ENCODE results near the gene ITGB7.

ITGB7 gene

DNA sequence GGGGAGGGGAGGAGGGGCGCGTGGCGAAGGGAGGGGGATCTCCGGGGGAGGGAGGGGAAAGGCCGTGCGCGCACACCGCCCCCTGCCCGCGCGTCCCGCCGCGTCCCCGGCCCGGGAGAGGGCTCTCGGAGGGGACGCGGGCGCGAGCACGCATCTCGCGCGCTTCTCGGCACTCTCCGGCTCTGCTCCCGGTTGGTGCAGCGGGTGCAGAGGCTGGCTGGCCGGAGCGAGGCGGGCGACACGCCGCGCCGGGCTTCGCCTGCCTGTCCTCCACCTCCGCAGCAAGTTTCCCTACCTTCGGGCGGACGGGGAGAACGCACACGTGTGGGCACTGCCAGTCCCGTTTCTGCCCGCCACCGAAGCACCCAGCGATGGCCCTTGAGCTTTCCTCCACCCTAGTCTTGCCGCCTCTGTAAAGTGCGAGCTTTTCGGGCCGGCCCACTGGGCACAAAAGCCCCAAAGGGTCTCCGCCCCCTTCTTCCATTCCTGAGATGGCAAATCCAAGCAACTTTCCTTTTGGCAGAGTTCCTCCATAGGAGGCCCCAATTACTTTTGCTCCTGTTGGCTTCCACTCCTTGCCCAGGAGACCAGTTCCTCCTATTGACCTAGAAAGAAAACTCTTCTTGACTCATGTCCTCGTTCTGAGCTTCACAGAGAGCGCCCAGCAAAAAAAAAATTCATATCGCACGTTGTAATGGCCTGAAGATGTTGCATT is 26.0 kb downstream of the ITGB7 start:
- Histone ChIP-seq H3K9me3 (replicated peaks in 1 of 2; ENCODE audit: control insufficient read depth in 2 of 2, insufficient read depth in 1 of 2, low read depth in 1 of 2, low read length in 2 of 2) (peaks cover 2 to 5% of the 10 kb centered on the region in 2 donors), H2BK120ac (ENCODE audit: low read depth, low read length) (peak overlapping the region; percentile 72), H3K9ac (ENCODE audit: low read depth, low read length, poor library complexity) (peak overlapping the region; percentile 99), H3K4me3 (ENCODE audit: low read length in 2 of 2) (peak overlapping the region; percentile 72 to 96), H2BK5ac (ENCODE audit: low read length) (peak overlapping the region; percentile 93), H3K36me3 (replicated peaks in 1 of 2; ENCODE audit: control insufficient read depth in 2 of 2, insufficient read depth in 2 of 2, low read length in 2 of 2) (peaks cover 23 to 45% of the 10 kb centered on the region in 2 donors), H3K4me2 (ENCODE audit: insufficient read depth, low read length, poor library complexity, severe bottlenecking) (peak overlapping the region; percentile 70), H4K8ac (ENCODE audit: low read depth, low read length) (no peak overlapping the region), H3K4ac (ENCODE audit: low read length) (peak overlapping the region; percentile 93), H3K23ac (ENCODE audit: low read depth, low read length, poor library complexity) (peak overlapping the region; percentile 98), H2BK15ac (ENCODE audit: low read length) (peak overlapping the region; percentile 90), H3K79me1 (ENCODE audit: low read depth, low read length) (peaks cover 4% of the 10 kb centered on the region), H2BK12ac (ENCODE audit: low read length) (no peak overlapping the region), H3K27me3 (ENCODE audit: control insufficient read depth in 3 of 3, insufficient read depth in 3 of 3, low read depth in 1 of 3, low read length in 3 of 3) (no peaks in the 10 kb centered on the region), H3K27ac (replicated peaks; ENCODE audit: low read length) (peak overlapping the region; percentile 100), H3K4me1 (ENCODE audit: control insufficient read depth in 2 of 2, insufficient read depth in 1 of 2, low read depth in 1 of 2, low read length in 2 of 2) (peaks cover 13 to 20% of the 10 kb centered on the region in 2 donors), H3K18ac (ENCODE audit: low read length) (peak overlapping the region; percentile 100), H4K91ac (ENCODE audit: low read depth, low read length, poor library complexity) (peak overlapping the region; percentile 34), H3K14ac (ENCODE audit: low read length) (peak overlapping the region; percentile 100), H2AFZ (ENCODE audit: low read length) (peak overlapping the region; percentile 95), H2AK5ac (ENCODE audit: low read depth, low read length) (peak overlapping the region; percentile 86)
- DNase-seq (ENCODE audit: low spot score): peak; percentile 81
- WGBS, 2 donors (ENCODE audit: extremely low coverage in 2 of 2, insufficient read length in 2 of 2, insufficient replicate concordance in 1 of 2): no CpG with 5 or more reads among the region's 57 CpGs

DNA sequence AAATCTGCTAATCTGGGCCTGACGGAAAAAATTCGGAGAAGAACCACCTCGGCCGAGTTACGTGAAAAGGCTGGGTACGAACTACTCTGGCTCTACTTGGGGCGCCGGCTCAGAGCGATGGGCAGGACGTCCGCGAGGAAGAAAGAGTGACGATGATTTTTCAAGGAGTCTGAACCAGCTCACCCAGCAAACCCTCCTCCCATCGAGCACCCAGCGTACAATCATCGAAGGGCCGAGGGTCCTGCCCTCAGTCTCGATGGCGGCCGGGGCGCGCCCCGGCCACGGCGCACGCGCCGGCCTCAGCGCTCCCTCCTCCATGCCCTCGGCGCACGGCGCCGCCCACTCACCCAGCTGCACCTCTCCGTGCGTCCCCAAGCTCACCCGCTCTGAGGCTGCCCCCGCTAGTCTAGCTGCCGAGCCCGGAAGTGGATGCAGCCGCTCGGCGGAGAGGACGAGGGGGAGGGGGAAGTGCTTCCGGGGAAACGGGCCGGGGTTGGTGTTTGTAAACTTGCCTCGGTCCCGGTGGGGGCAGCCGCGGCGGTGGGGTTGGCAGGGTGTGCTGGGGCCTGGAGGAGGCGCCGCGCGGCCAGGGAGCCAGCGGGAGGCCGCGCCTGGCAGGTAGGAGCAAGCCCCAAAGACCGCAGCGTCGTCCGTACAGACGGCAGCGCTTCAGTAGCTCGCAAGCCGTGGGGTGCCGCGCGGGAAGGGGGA is 26.7 kb downstream of the ITGB7 start, which contains the start of the genes CSAD and ZNF740:
Gene CSAD (minus strand): TSS at position 706 of the 711 bp plus-strand sequence. CDS start 7,455 bp downstream, outside the sequence.
Gene ZNF740 (plus strand): TSS at position 503 of the 711 bp plus-strand sequence. CDS start 1,262 bp downstream, outside the sequence.
- peak; percentile 97 for DNase-seq (ENCODE audit: low spot score)
- H3K23ac ChIP-seq (ENCODE audit: low read depth, low read length, poor library complexity): peak within 1 kb of the TSS; percentile 98
- WGBS, 2 donors (ENCODE audit: extremely low coverage in 2 of 2, insufficient read length in 2 of 2, insufficient replicate concordance in 1 of 2): no CpG with 5 or more reads among the region's 70 CpGs

DNA sequence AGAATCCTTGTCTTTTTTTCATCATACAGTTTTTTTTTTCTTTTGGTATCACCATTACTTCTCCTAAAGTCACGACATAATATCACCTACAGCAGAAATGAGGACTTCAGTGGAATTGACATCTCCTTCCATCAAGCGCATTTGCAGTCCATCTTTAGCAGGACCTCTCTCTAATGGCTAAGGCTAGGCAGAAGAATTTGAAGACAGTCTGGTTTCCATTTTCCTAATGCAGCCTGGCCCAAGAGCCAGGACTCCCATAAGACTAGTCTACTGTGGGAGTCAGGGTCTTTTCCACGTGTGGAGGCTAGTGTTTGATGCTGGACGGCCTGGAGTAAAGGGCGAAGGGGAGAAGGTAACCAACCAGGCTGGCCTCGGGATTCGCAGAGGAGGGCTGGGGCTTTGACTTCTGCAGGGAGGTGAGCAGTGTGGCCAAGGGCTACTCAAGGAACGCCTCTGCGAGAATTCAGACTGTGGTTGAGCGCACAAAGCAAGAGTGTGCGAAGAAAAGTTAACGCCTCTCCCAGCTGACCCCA is 27.3 kb downstream of the ITGB7 start:
- no peaks in the 10 kb centered on the region for H3K27me3 ChIP-seq (ENCODE audit: control insufficient read depth in 3 of 3, insufficient read depth in 3 of 3, low read depth in 1 of 3, low read length in 3 of 3)
- peaks cover 14 to 31% of the 10 kb centered on the region in 2 donors for H3K36me3 ChIP-seq (replicated peaks in 1 of 2; ENCODE audit: control insufficient read depth in 2 of 2, insufficient read depth in 2 of 2, low read length in 2 of 2)
- no CpG with 5 or more reads among the region's 12 CpGs for WGBS, 2 donors (ENCODE audit: extremely low coverage in 2 of 2, insufficient read length in 2 of 2, insufficient replicate concordance in 1 of 2)
- peak overlapping the region; percentile 95 for H3K27ac ChIP-seq (replicated peaks; ENCODE audit: low read length)
- peak overlapping the region; percentile 95 for H2AFZ ChIP-seq (ENCODE audit: low read length)
- H2BK12ac ChIP-seq (ENCODE audit: low read length): no peak overlapping the region
- peak overlapping the region; percentile 69 for H2BK120ac ChIP-seq (ENCODE audit: low read depth, low read length)
- peaks cover 4% of the 10 kb centered on the region for H3K79me1 ChIP-seq (ENCODE audit: low read depth, low read length)
- peak overlapping the region; percentile 69 for H4K91ac ChIP-seq (ENCODE audit: low read depth, low read length, poor library complexity)
- peak overlapping the region; percentile 93 for H2BK5ac ChIP-seq (ENCODE audit: low read length)
- peak overlapping the region; percentile 72 to 79 for H3K4me3 ChIP-seq (ENCODE audit: low read length in 2 of 2)
- peak overlapping the region; percentile 94 for H3K18ac ChIP-seq (ENCODE audit: low read length)
- peak overlapping the region; percentile 88 for H3K9ac ChIP-seq (ENCODE audit: low read depth, low read length, poor library complexity)
- peak overlapping the region; percentile 100 for H4K8ac ChIP-seq (ENCODE audit: low read depth, low read length)
- DNase-seq (ENCODE audit: low spot score): peak; percentile 15
- no peak overlapping the region for H2BK15ac ChIP-seq (ENCODE audit: low read length)
- H3K4me2 ChIP-seq (ENCODE audit: insufficient read depth, low read length, poor library complexity, severe bottlenecking): peak overlapping the region; percentile 91
- H3K9me3 ChIP-seq (replicated peaks in 1 of 2; ENCODE audit: control insufficient read depth in 2 of 2, insufficient read depth in 1 of 2, low read depth in 1 of 2, low read length in 2 of 2): peaks cover 2 to 5% of the 10 kb centered on the region in 2 donors
- H3K14ac ChIP-seq (ENCODE audit: low read length): peak overlapping the region; percentile 32
- peaks cover 17 to 27% of the 10 kb centered on the region in 2 donors for H3K4me1 ChIP-seq (ENCODE audit: control insufficient read depth in 2 of 2, insufficient read depth in 1 of 2, low read depth in 1 of 2, low read length in 2 of 2)
- H3K23ac ChIP-seq (ENCODE audit: low read depth, low read length, poor library complexity): peak overlapping the region; percentile 57
- H3K4ac ChIP-seq (ENCODE audit: low read length): peak overlapping the region; percentile 71
- peak overlapping the region; percentile 64 for H2AK5ac ChIP-seq (ENCODE audit: low read depth, low read length)

More for the DNA sequence above, 26.7 kb downstream of the ITGB7 start, which contains the start of the genes CSAD and ZNF740:
- peaks cover 19 to 37% of the 10 kb centered on the region in 2 donors for H3K36me3 ChIP-seq (replicated peaks in 1 of 2; ENCODE audit: control insufficient read depth in 2 of 2, insufficient read depth in 2 of 2, low read length in 2 of 2)
- H2BK120ac ChIP-seq (ENCODE audit: low read depth, low read length): peak within 1 kb of the TSS; percentile 72
- H3K27ac ChIP-seq (replicated peaks; ENCODE audit: low read length): peak within 1 kb of the TSS; percentile 100
- peak within 1 kb of the TSS; percentile 94 for H3K4ac ChIP-seq (ENCODE audit: low read length)
- peak within 1 kb of the TSS; percentile 72 to 96 for H3K4me3 ChIP-seq (ENCODE audit: low read length in 2 of 2)
- peak within 1 kb of the TSS; percentile 100 for H3K18ac ChIP-seq (ENCODE audit: low read length)
- H3K4me2 ChIP-seq (ENCODE audit: insufficient read depth, low read length, poor library complexity, severe bottlenecking): peak within 1 kb of the TSS; percentile 91
- peaks cover 2 to 5% of the 10 kb centered on the region in 2 donors for H3K9me3 ChIP-seq (replicated peaks in 1 of 2; ENCODE audit: control insufficient read depth in 2 of 2, insufficient read depth in 1 of 2, low read depth in 1 of 2, low read length in 2 of 2)
- peak within 1 kb of the TSS; percentile 100 for H4K8ac ChIP-seq (ENCODE audit: low read depth, low read length)
- peak within 1 kb of the TSS; percentile 86 for H2AK5ac ChIP-seq (ENCODE audit: low read depth, low read length)
- no peaks in the 10 kb centered on the region for H3K27me3 ChIP-seq (ENCODE audit: control insufficient read depth in 3 of 3, insufficient read depth in 3 of 3, low read depth in 1 of 3, low read length in 3 of 3)
- peaks cover 4% of the 10 kb centered on the region for H3K79me1 ChIP-seq (ENCODE audit: low read depth, low read length)
- peak within 1 kb of the TSS; percentile 99 for H3K9ac ChIP-seq (ENCODE audit: low read depth, low read length, poor library complexity)
- peak within 1 kb of the TSS; percentile 90 for H2BK15ac ChIP-seq (ENCODE audit: low read length)
- peak within 1 kb of the TSS; percentile 93 for H2BK5ac ChIP-seq (ENCODE audit: low read length)
- peak within 1 kb of the TSS; percentile 100 for H3K14ac ChIP-seq (ENCODE audit: low read length)
- H2AFZ ChIP-seq (ENCODE audit: low read length): peak within 1 kb of the TSS; percentile 95
- peaks cover 13 to 21% of the 10 kb centered on the region in 2 donors for H3K4me1 ChIP-seq (ENCODE audit: control insufficient read depth in 2 of 2, insufficient read depth in 1 of 2, low read depth in 1 of 2, low read length in 2 of 2)
- H4K91ac ChIP-seq (ENCODE audit: low read depth, low read length, poor library complexity): peak within 1 kb of the TSS; percentile 69
- H2BK12ac ChIP-seq (ENCODE audit: low read length): no peak within 1 kb of the TSS

Data from neuronal stem cell (in vitro differentiated cells).